K562 (cell line): ENCODE results near the gene OLFM4.

Experiments
- HINFP ChIP-seq: fragments of 450-650 bp; conservative IDR thresholded peaks from 2 replicates; pipeline ENCODE4 v1.6.1; 2016; ENCODE audit warnings: missing genetic modification characterization, low read depth, mild to moderate bottlenecking, control low read depth, missing compliant biosample characterization
- HMG20A ChIP-seq: fragments of 450-650 bp; formaldehyde crosslinking; conservative IDR thresholded peaks from 2 replicates; pipeline ENCODE4 v1.4.0; 2020; ENCODE audit warnings: mild to moderate bottlenecking, mixed read lengths
- MEF2D ChIP-seq: conservative IDR thresholded peaks from 2 replicates; pipeline ENCODE4 v1.6.1; 2016; ENCODE audit warnings: low read depth, missing genetic modification characterization, missing compliant biosample characterization

GRCh38 chr13:52992110-52992509 lies 36.5 kb upstream of the OLFM4 start:
- TF ChIP-seq MEF2D (tag) (no peak), HINFP (tag) (no peak), HMG20A (CRISPR knock-in tag) (no peak)
